NT2/D1 (cell line): ENCODE data around the gene BCL6B.
A peak's percentile ranks its signal among the peaks of the same experiment; 100 is the strongest.
"Not testable (repeated sequence)": the region's sequence is repeated elsewhere in the genome, so short reads cannot be mapped to it uniquely, and the experiment has no call there.

Source experiments
- DNase-seq: peaks from one replicate; pipeline ENCODE4 v3.0.0-alpha.2; 2011; ENCODE audit warnings: low read depth, low spot score
- H3K27me3 ChIP-seq: 2 replicates; pipeline ENCODE4 v1.6.0; 2011; ENCODE audit warnings: mild to moderate bottlenecking; ENCODE audit not compliant: insufficient read length, insufficient read depth
- H3K36me3 ChIP-seq: 2 replicates; pipeline ENCODE4 v1.6.1; 2011; ENCODE audit warnings: mild to moderate bottlenecking, low read length, mixed read lengths; ENCODE audit not compliant: insufficient read depth, insufficient read length
- H3K4me1 ChIP-seq: 2 replicates; pipeline ENCODE4 v1.5.1; 2011; ENCODE audit not compliant: insufficient read depth, insufficient read length
- H3K4me3 ChIP-seq: 2 replicates; pipeline ENCODE4 v1.5.1; 2011; ENCODE audit warnings: low read depth; ENCODE audit not compliant: insufficient read length
- H3K9ac ChIP-seq: 2 replicates; pipeline ENCODE4 v1.6.0; 2011; ENCODE audit warnings: low read depth; ENCODE audit not compliant: insufficient read length
- H3K9me3 ChIP-seq: 2 replicates; pipeline ENCODE4 v1.5.1; 2011; ENCODE audit warnings: mild to moderate bottlenecking, low read length; ENCODE audit not compliant: insufficient read depth
- SUZ12 ChIP-seq: IDR thresholded peaks from 2 replicates; pipeline ENCODE4 v1.6.1; 2011; ENCODE audit not compliant: insufficient read length, insufficient read depth; ENCODE audit errors: extremely low read depth
- YY1 ChIP-seq: IDR thresholded peaks from 2 replicates; pipeline ENCODE4 v1.6.1; 2011; ENCODE audit not compliant: insufficient read length, insufficient read depth
- ZNF274 ChIP-seq: IDR thresholded peaks from 2 replicates; pipeline ENCODE4 v1.6.1; 2011; ENCODE audit warnings: mild to moderate bottlenecking, low read depth, low read length

BCL6B gene

DNA sequence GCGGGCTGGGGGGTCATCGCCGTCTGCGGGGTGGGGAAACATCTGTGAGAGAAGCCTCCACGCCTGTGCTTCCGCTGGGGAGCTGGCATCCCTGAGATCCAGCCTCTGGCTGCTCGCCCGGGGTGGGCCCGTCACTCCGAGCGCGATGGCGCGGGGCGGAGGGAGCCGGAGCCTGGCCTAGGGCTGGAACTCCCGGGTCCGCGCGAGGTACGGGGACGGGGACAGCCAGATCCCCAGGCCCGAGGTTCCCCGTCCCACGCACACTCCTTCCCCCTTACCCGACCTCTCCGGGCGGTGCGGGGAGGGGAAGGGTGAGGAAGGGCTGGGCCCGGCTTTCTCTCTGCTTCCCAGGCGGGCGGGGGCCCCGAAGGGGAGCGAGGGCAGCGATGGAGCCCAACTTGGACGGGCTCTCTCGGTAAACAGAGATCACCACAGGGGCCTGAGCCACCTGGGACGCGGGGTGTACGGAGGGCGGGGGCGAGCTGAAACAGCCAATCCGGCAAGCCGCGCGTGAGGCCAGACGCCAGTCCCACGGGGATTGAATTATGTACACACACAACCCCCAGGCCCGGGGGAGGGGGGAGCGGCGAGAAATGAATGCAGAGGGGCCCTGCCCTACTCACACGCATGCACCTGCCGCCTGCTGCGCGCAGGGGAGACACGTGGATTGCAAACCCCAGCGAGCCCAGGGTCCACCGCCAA is 20.8 kb downstream of the BCL6B start, which contains the start of gene SLC16A11:
Gene SLC16A11, minus strand, starts transcription at position 596 of the 702 bp plus-strand sequence. Its CDS starts 579 bp downstream, at position 17.
- no peak for TF ChIP-seq YY1
- no peaks in the 10 kb centered on the region for H3K9me3 ChIP-seq
- peak within 1 kb of the TSS; percentile 59 for H3K4me3 ChIP-seq
- no peak for DNase-seq
- H3K9ac ChIP-seq, result peak within 1 kb of the TSS; percentile 72
- no peaks in the 10 kb centered on the region for H3K36me3 ChIP-seq
- peaks cover 7% of the 10 kb centered on the region for H3K4me1 ChIP-seq
- H3K27me3 ChIP-seq, result peaks cover 10% of the 10 kb centered on the region

GRCh38 chr17:7045492-7046126 is 22.8 kb downstream of the BCL6B start:
- DNase-seq, result peak; percentile 39
- H3K9ac ChIP-seq, result no peak overlapping the region

DNA sequence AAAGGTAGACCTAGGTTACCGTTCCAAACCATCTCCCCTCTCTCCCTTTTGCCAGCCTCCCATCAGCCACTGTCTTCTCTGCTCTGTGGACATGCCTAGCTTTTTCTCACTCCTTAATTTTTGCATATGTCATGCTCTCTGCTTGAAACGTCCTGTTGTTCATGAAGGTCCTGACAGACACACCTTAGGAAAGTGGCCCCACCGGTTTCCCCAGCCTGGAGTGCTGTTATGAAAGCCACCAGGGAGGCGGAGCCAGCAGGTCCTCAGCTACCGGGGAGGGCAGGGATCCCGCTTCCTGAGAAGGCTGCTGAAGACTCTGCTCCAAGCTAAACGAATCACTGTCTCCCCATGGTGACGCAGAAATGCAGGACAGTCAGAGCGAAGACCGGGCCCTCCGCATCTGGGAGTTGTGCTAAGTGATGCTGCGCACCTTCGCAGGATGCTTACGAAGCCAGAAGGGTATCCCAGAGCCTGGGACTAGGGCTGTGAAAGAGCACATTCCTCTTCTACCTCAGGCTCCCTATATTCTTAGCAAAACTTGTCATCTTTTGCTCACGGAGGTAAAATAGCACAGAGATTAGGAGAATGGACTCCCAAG is 23.4 kb downstream of the BCL6B start:
- TF ChIP-seq YY1 (no peak), ZNF274 (no peak), SUZ12 (no peak)
- Histone ChIP-seq H3K27me3 (peaks cover 10% of the 10 kb centered on the region), H3K36me3 (no peaks in the 10 kb centered on the region), H3K9me3 (no peaks in the 10 kb centered on the region), H3K4me1 (peaks cover 6% of the 10 kb centered on the region), H3K4me3 (no peak overlapping the region), H3K9ac (no peak overlapping the region)
- DNase-seq, result no peak

More at GRCh38 chr17:7045492-7046126, 22.8 kb downstream of the BCL6B start:
- Histone ChIP-seq H3K4me1 (peaks cover 6% of the 10 kb centered on the region), H3K4me3 (no peak overlapping the region), H3K9me3 (no peaks in the 10 kb centered on the region), H3K27me3 (peaks cover 10% of the 10 kb centered on the region), H3K36me3 (no peaks in the 10 kb centered on the region)
- no peak for TF ChIP-seq SUZ12
- no peak for TF ChIP-seq ZNF274
- TF ChIP-seq YY1, result no peak

GRCh38 chr17:7046725-7047397 is 24.0 kb downstream of the BCL6B start:
- not testable (repeated sequence) for H3K9me3 ChIP-seq, H3K4me1 ChIP-seq, DNase-seq, H3K9ac ChIP-seq, H3K4me3 ChIP-seq, H3K36me3 ChIP-seq
- H3K27me3 ChIP-seq, result peaks cover 10% of the 10 kb centered on the region

DNA sequence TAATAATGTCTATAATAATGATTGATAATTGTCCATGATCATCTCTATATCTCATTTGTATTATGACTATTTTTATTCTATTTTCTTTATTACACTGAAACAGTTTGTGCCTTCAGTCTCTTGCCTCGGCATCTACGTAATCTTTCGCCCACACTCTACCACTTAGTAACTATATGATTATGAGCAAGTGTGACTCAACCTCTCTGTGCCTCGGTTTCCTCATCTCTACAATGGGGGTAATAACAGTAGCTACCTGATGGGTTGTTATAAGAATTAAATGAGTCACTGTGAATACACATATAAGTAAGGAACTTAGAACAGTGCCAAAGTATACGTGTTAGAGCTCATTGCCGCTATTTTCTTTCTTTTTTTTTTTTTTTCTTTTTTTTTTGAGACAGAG is 24.7 kb downstream of the BCL6B start:
- H3K27me3 ChIP-seq, result peaks cover 10% of the 10 kb centered on the region
- H3K4me3 ChIP-seq, result no peak overlapping the region
- H3K4me1 ChIP-seq, result peaks cover 4% of the 10 kb centered on the region
- DNase-seq, result no peak
- no peaks in the 10 kb centered on the region for H3K36me3 ChIP-seq
- TF ChIP-seq ZNF274, result no peak
- TF ChIP-seq SUZ12, result no peak
- TF ChIP-seq YY1, result no peak
- no peak overlapping the region for H3K9ac ChIP-seq
- H3K9me3 ChIP-seq, result no peaks in the 10 kb centered on the region

DNA sequence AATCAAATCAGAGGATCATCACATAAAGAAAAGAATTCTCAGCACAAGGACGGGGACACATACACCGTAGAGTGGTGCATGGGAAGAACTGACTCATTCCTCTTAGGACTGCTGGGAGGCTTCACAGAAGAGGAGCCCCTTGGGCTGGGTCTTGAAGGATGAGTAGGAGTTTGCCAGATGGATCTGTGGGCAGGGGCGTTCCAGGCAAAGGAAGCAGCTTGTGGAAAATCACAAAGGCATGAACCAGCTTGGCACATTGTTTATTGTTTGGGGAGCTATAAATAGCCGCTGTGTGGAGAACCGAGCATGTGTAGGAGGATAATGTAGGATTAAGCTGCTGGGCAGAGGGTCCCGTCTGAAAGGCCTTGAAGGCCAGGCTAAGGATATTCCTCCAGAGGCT is 26.1 kb downstream of the BCL6B start:
- Histone ChIP-seq H3K9ac (no peak overlapping the region), H3K4me3 (no peak overlapping the region), H3K4me1 (peaks cover 4% of the 10 kb centered on the region), H3K27me3 (peaks cover 3% of the 10 kb centered on the region), H3K9me3 (no peaks in the 10 kb centered on the region), H3K36me3 (no peaks in the 10 kb centered on the region)
- TF ChIP-seq SUZ12, result no peak
- no peak for TF ChIP-seq ZNF274
- no peak for TF ChIP-seq YY1
- no peak for DNase-seq

- H3K4me1 ChIP-seq, H3K9ac ChIP-seq, H3K36me3 ChIP-seq, H3K9me3 ChIP-seq, H3K4me3 ChIP-seq, DNase-seq, H3K27me3 ChIP-seq: not testable (repeated sequence)
These were observed 27.7 kb downstream of the BCL6B start for GRCh38 chr17:7050583-7050982.
